ENCODE data around the gene CDK5RAP1.
A peak's percentile ranks its signal among the peaks of the same experiment; 100 is the strongest.
"Not testable (repeated sequence)": the region's sequence is repeated elsewhere in the genome, so short reads cannot be mapped to it uniquely, and the experiment has no call there.

CDK5RAP1 gene

DNA sequence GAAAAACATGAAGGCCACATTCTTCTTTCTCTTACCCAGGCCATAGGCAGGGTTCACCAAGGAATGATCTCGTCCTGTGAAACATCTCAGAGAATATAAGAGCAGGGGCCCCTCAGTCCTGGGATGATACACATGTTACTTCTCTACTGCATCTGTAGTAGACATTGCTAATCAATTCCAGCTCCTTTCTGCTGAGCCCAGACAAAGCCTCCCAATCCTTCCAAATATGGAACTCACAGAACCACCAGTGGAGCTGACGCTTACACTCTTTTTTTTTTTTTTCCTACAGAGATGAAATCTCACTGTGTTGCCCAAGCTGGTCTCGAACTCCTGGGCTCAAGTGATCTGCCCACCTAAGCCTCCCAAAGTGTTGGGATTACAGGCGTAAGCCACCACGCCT lies 33.1 kb upstream of the CDK5RAP1 start:
- no peak overlapping the region for H3K27ac ChIP-seq
- POLR2A ChIA-PET (ENCODE audit: low non-redundant PET): no interaction called here
- no peak for DNase-seq (ENCODE audit: low spot score)
- CTCF ChIA-PET: interaction anchor here (0.6 to 1.1 kb wide), 2 partner anchors 9 to 219 kb away, joined by 3 read pairs; no protein-coding TSS in a partner anchor
- TF ChIP-seq, protein P1, sequence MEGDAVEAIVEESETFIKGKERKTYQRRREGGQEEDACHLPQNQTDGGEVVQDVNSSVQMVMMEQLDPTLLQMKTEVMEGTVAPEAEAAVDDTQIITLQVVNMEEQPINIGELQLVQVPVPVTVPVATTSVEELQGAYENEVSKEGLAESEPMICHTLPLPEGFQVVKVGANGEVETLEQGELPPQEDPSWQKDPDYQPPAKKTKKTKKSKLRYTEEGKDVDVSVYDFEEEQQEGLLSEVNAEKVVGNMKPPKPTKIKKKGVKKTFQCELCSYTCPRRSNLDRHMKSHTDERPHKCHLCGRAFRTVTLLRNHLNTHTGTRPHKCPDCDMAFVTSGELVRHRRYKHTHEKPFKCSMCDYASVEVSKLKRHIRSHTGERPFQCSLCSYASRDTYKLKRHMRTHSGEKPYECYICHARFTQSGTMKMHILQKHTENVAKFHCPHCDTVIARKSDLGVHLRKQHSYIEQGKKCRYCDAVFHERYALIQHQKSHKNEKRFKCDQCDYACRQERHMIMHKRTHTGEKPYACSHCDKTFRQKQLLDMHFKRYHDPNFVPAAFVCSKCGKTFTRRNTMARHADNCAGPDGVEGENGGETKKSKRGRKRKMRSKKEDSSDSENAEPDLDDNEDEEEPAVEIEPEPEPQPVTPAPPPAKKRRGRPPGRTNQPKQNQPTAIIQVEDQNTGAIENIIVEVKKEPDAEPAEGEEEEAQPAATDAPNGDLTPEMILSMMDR (conservative IDR thresholded peaks at IDR 0.05; ENCODE audit: low read depth): no peak

DNA sequence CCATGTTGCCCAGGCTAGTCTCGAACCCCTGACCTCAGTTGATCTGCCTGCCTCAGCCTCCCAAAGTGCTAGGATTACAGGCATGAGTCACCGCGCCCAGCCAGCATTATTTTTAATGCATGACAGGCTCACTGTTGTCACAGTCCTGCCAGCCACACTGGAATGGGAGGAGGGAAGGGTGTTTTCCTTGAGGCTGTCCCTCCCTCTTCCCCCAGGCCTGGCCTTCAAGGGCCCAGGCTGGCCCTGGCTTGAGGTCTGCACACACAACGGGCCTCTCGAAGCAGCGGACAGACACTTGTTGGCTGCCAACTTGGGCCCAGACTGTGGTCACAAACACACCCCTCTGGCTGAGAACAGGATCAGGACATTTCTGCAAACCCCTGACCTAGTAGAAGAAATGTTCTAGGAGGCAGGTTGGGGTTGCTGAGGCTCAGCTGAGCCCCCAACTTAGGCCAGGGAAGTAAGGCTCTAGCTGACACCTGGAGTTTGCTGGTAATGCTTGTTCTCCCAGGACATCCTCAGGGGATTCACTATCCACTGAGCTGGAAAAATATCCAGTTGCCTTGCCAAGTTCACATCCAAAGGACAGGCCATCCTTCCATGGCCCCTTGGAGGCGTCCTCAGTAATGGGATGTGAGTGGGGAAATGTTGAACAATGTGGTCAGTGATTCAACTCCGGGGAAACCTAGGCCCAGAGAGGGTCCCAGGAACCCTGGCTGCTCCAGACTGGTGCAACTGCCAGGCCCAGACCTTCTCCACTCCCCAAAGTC lies 32.3 kb upstream of the CDK5RAP1 start:
- DNase-seq (ENCODE audit: low spot score): no peak
- TF ChIP-seq, protein P1 (conservative IDR thresholded peaks at IDR 0.05; ENCODE audit: low read depth): no peak
- POLR2A ChIA-PET (ENCODE audit: low non-redundant PET): no interaction called here
- CTCF ChIA-PET: interaction anchor here (0.6 to 1.1 kb wide), 2 partner anchors 8 to 220 kb away, joined by 3 read pairs; no protein-coding TSS in a partner anchor
- no peak overlapping the region for H3K27ac ChIP-seq

DNA sequence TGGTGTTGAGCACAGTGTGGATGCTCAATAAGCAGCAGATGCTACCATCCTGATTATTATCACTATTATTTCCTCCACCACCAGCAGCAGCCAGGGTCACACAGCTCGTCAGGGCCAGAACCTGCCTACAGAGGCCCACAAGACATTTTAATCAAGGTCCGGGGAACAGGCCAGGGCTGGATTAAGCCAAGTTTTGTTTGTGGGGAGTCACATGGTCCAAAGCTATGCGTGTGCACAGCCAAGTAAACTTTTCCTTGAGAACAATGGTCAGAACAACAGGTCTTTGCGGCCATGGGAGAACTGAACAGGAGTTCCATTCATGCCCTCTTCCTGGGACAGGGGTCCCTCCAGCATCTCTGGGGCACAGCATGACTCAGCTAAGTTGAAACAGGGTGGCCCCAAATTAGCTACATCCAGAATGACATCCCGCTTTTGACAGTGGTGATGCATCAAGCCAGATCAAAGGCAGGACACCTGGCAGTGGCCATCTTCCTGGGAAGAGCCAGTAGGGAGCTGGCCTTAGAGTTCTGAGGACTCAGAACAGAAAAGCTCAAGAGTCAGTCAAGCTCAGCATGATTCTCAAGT lies 30.6 kb upstream of the CDK5RAP1 start:
- TF ChIP-seq, protein P1 (conservative IDR thresholded peaks at IDR 0.05; ENCODE audit: low read depth): no peak
- H3K27ac ChIP-seq: no peak overlapping the region
- ChIA-PET CTCF (interaction anchor here (0.6 kb wide), 3 partner anchors 132 to 182 kb away, joined by 3 read pairs; no protein-coding TSS in a partner anchor), POLR2A (ENCODE audit: low non-redundant PET) (no interaction called here)
- no peak for DNase-seq (ENCODE audit: low spot score)

DNA sequence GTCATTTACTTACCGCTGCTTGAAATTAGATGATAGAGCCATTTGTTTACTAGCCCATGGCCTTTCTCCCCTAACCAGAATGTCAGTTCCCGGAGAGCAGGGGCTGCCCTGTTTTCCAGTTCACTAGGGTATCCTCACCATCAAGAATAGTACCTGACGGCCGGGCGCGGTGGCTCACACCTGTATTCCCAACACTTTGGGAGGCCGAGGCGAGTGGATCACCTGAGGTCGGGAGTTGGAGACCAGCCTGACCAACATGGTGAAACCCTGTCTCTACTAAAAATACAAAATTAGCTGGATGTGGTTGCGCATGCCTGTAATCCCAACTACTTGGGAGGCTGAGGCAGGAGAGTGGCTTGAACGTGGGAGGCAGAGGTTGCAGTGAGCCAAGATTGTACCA lies 22.6 kb upstream of the CDK5RAP1 start:
- POLR2A ChIA-PET (ENCODE audit: low non-redundant PET): interaction anchor here (0.6 to 1.0 kb wide), 2 partner anchors 13 to 20 kb away, joined by 3 to 4 read pairs; partner anchors contain the start of gene SNTA1
- CTCF ChIA-PET; DNase-seq (ENCODE audit: low spot score): not testable (repeated sequence)
- peak overlapping the region; percentile 67 for H3K27ac ChIP-seq

DNA sequence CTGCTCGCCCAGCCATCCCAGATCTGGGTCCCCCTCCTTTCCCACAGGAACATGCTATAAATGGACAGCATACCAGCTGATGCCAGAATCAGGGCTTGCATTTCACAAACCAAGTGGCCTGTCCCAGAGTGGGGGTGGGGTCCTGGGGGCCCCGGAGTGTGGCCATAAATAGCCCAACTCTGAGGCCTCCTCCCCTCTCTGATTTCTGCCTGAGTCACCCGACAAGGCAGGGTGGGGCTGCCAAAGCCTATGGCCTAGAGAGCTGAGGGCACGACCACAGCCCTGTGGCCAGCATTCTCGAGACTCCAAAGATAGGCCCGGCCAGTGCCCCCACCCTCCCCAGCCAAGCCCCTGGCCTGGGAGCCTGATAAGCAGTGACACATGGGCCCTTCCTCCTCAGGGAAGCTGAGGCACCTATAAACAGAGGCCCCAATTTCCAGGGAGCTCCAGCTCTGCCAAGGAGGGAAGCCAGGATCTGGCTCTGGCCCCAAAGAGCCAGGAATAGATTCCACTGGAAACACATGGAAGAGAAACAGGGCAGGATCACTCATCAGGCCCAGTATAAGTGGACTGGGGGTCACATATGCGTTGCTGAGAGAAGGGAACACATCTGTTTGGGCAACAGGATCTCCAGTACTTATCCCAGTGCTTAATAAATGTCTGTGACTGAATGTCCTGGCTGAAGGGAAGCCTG lies 22.0 kb upstream of the CDK5RAP1 start:
- DNase-seq (ENCODE audit: low spot score): no peak
- TF ChIP-seq, protein P1 (conservative IDR thresholded peaks at IDR 0.05; ENCODE audit: low read depth): no peak
- peak overlapping the region; percentile 67 for H3K27ac ChIP-seq
- POLR2A ChIA-PET (ENCODE audit: low non-redundant PET): interaction anchor here (0.6 to 1.0 kb wide), 2 partner anchors 14 to 21 kb away, joined by 3 to 4 read pairs; partner anchors contain the start of gene SNTA1
- CTCF ChIA-PET: no interaction called here

DNA sequence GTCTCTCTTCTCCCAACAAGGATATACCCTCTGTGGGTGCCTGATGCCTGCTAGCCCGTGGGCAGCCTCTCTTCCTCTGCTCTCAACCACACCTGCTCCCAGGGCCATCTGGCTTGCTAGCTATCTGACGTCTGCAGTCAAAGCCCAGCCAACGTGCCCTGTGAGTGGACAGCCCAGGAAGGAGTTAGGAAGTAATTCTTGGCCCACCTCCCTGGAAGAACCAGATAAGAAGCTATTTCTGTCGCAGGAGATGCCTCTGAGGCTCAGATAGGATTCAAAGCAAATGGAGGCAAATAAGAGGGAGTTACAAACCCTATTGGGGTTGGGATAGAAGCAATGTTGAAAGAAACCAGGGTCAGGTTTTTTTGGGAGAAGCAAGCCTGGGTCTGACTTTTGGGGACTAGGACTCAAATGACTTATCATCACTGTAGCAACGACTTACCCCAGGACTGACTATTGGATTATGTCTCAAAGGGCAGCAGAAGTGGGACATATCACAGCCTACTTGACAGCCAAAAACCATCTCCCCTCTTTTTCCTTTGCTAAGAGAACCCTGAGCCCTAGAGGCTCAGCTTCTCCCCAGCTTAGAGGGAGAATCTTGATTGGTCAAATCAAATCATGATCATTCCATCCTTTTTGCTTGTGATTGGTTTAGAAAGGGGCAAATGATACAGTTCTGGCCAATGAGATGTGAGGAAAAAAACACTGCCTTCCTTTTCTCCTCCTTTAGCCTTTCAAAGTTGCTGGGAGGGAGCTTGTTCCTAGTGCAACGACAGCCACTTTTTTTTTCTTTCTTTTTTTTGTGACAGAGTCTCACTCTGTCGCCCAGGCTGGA lies 18.0 kb upstream of the CDK5RAP1 start:
- ChIA-PET CTCF (interaction anchor here (0.6 to 1.4 kb wide), 2 partner anchors 11 to 249 kb away, joined by 3 to 4 read pairs; no protein-coding TSS in a partner anchor), POLR2A (ENCODE audit: low non-redundant PET) (interaction anchor here (1.2 kb wide), 1 partner anchor 25 kb away, joined by 3 read pairs; the partner anchor contains the start of gene SNTA1)
- no peak overlapping the region for H3K27ac ChIP-seq
- DNase-seq (ENCODE audit: low spot score): no peak
- TF ChIP-seq, protein P1 (conservative IDR thresholded peaks at IDR 0.05; ENCODE audit: low read depth): no peak
